NOMO-1 treated with DMSO at 0.1 percent for 48 hours (cell line): ENCODE results near the gene ZNF318.
"Not testable (repeated sequence)": the region's sequence is repeated elsewhere in the genome, so short reads cannot be mapped to it uniquely, and the experiment has no call there.

Experiments used
- DNase-seq: peaks from one replicate; lab custom pipeline; 2025; ENCODE audit not compliant: unreplicated experiment; lab: John Stamatoyannopoulos, UW

The ZNF318 gene

DNA sequence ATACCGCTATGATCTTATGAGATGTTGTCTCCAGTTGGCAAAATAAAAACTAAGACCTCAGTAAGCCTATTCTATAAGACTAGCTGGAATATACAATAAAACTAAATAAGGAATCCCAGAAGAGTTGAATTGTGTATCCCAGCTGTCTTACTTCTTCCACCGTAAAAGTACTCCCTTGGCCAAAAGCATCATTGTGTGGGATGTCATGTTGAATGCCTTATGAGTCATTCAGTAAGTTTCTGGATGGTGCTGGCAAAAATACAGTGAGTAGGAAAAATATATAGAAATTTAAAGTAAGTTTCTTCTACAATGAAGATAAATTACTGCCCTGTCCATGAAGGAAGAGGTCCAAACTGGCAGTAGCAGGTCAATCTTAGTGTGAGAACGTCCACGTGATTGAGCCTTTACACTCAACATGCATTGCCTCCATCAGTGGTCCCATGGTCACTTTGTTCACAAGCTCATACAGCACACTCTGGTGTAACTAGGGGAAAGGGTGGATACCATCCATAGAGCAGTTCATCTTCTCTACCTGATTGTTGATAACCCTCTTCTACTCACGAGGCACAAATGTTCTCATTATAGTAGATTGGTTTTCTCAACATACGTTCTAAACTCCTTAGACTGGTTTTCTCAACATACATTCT is 13.7 kb upstream of the ZNF318 start:
- no peak for DNase-seq

DNA sequence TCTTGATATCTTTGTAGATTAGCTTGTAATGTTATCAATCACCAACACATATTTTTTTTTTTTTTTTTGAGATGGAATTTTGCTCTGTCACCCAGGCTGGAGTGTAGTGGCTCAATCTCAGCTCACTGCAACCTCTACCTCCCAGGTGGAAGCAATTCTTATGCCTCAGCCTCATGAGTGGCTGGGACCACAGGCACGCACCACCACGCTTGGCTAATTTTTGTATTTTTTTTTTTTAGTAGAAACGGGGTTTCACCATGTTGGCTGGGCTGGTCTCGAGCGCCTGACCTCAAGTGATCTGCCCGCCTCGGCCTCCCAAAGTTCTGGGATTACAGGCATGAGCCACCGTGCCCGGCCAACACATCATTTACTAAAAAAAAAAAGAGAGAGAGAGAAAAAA is 11.4 kb upstream of the ZNF318 start:
- DNase-seq: not testable (repeated sequence)

DNA sequence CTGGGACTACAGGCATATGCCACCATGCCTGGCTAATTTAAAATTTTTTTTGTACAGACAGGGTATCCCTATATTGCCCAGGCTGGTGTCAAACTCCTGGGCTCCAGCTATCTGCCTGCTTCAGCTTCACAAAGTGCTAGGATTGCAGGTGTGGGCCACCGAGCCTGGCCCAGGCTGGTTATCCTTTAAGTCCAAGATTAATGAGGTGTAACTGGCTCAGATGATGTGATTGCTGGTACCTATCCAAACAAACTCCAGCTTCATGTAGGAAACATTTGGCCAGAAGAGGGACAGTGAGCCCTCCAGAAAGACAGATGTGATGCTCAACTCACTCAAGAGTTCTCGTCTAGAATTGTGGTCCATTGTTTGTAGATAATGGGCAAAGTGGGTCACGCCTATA is 9.2 kb upstream of the ZNF318 start:
- no peak for DNase-seq

DNA sequence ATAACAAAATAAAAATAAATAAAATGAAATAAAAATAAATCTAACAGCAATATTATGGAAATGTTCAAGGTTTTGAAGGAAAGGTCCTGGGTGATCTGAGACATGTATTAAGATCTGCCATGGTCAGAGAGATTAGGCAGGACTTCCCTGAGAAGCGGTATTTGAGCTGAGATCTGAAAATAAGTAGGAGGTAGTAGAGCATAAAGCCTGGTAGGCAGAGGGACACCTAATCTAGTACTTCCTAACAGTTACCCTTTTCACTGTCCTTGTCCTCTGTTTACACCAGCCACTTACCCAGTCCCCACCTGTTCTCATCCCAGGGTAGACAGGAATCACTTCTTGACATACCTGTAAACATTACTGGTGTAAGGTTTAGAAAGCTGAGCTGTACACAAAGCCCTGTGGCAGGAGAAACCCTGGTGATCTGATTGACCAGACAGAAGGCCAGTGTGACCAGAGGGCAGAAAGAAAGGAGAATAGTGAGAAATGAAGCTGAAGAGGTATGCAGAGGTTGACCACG is 8.3 kb upstream of the ZNF318 start:
- DNase-seq: no peak

DNA sequence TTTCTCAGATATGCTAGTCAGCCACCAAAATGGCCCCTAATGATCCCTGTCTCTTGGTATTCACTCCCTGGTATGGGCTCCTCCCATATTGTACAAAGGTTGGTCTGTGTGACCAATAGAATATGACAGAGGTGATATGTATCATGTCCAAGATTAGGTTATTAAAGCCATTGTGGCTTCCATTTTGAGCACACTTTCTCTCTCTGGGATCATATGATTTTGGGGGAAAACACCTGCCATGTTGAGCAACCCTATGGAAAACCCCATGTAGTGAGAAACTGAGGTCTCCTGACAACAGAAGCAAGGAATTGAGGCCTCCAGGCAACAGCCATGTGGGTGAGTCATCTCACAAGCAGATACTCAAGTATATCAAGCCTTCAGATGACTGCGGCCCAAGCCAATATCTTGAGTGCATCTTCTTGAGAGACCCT is 7.1 kb upstream of the ZNF318 start:
- no peak for DNase-seq

- DNase-seq: no peak
These were observed 6.2 kb upstream of the ZNF318 start for GRCh38 chr6:43375693-43376092.

GRCh38 chr6:43373252-43373875 is 3.9 kb upstream of the ZNF318 start:
- no peak for DNase-seq

GRCh38 chr6:43370003-43370580 is 645 bp upstream of the ZNF318 start:
- not testable (repeated sequence) for DNase-seq

DNA sequence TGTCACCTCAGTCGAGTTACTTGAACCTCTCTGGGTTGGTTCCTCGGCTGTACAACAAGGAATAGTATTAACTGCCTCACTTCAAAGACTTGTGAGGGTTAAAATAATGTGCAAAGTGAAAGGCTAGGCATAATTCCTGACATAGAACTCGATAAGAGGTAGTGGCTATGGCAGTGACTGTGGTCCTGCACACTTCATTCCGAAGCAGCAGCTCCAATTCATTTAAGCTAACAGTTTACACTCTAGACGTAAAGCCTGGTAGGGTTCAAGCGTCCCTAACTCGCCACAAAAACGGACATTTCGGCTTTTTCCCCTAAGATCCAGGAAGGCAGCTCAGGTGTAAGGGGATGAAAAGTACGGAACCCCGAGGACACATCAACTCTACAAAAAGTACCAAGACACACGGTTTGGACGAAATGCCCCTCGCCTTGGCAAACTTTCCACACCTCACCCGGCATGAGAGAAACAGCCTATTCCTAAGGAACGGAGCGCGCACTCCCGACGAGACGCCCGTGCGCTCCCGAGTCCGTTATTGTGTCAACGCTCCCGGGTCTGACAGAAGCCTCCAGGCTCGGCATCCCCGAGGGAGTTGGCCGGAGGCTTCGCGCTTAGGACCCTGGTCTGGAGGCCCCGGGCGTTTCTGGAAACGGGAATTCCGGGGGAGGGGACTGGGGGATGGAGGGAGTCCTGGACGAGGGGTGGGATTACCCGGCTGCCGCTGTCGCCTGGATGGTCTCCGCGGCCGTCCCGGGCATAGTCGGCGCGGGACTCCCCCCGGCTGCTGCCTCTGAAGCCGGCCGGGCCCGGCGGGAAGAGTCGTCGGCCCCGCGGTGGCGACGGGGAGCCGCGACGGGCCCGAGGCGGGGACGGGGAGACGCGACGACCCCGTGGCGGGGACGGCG is 937 bp downstream of the ZNF318 start:
- no peak for DNase-seq

DNA sequence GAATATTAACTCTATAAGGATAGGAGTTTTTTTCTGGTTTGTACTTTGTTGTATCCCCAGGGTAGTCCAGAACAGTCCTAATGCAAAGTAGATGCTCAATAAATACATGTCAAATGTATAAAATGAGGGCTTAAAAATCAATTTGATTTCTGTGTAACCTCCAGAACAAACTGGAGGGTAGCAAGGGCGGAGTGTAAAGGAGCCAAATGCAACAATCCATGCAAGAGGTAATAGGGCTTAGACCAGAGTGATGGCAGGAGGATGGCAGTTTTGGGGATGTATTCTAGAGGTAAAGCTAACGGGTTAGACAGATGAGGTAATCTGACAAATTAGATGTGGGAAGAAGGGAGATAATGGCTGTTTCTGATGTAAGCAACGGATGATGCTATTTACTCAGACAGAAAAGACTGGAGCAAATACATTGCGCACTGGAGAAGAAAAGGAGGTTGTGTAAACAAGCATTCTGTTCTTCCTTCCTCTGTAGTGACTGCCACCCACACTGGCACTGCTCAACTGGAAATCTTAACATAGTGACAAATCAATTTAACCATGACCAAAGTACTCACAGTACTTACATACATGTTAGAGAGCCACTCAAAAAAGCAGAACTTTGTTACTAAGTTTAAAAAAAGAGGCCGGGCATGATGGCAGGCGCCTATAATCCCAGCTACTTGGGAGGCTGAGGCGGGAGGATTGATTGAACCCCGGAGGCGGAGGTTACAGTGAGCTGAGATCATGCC is 2.0 kb downstream of the ZNF318 start:
- DNase-seq: peak; percentile 52

DNA sequence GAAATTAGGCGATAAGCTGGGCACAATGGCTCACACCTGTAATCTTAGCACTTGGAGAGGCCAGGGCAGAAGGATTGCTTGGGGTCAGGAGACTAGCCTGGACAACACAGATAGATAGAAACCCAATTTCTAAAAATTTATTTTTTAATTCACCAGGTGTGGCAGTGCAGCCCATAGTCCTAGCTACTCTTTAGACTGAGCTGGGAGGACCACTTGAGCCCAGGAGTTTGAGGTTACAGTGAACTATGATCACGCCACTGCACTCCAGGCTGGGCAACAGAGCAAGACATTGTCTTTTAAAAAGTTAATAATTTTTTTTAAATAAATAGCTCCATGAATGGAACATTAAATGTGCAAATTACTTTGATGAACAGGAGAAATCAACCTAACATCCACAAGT is 8.2 kb downstream of the ZNF318 start:
- DNase-seq: no peak

DNA sequence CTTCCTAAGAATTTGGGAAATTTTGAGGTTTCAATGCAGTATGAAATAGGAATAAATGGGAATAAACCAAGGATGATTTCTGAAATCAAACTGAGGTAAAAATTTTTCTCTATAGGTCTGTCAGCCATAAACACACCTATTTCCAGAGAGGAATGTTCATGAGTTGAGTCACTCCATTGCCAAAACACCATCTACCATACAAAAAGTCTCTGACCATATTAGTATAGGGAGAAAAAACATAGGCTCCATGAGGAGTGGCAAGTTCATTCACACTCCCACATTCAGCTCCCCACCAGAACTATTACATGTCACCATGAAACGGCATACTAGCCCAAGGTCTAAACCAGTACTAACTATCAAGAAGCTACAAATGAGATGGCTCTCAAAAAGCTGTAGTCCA is 9.6 kb downstream of the ZNF318 start:
- DNase-seq: no peak

GRCh38 chr6:43359381-43359780 is 10.1 kb downstream of the ZNF318 start:
- no peak for DNase-seq

GRCh38 chr6:43355862-43356590 is 13.4 kb downstream of the ZNF318 start:
- DNase-seq: peak; percentile 8

DNA sequence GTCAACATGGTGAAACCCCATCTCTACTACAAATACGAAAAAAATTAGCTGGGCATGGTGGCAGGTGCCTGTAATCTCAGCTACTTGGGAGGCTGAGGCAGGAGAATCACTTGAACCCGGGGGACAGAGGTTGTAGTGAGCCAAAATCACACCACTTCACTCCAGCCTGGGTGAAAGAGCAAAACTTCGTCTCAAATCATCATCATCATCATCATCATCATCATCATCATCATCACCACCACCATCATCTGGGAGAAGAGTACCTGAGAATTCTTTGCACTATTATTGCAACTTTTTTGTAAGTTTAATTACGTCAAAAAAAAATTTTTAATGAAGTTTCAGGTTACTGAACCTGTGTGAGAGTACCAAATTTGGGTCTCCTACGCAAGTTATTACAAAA is 17.5 kb downstream of the ZNF318 start:
- DNase-seq: not testable (repeated sequence)

GRCh38 chr6:43347444-43347843 is 22.0 kb downstream of the ZNF318 start:
- no peak for DNase-seq

DNA sequence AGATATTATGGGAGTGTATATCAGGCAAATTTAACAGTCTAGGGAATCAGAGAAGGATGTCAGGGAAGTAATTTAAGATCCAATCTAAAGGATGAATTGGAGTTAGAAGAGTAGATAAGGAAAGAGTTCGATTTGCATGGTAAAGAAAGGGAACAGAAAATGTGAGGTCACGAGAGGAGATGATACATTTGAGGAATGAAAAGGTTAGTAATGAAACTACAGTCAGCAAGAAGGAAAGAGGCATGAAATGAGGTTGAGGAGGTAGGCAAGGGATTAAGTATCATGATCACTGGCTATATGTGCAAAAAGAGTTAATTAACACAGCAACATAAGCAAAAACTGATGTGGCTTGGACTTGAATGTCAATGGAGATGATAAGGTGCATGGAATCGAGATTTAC is 22.4 kb downstream of the ZNF318 start:
- DNase-seq: no peak

GRCh38 chr6:43346243-43346642 is 23.2 kb downstream of the ZNF318 start:
- not testable (repeated sequence) for DNase-seq

GRCh38 chr6:43339168-43339567 is 30.3 kb downstream of the ZNF318 start:
- no peak for DNase-seq

GRCh38 chr6:43338243-43338642 is 31.2 kb downstream of the ZNF318 start:
- peak; percentile 39 for DNase-seq
